HG02678 (cell line): ENCODE data around the gene FPGT.
"Not testable (repeated sequence)": the region's sequence is repeated elsewhere in the genome, so short reads cannot be mapped to it uniquely, and the experiment has no call there.

Experiments used
- ATAC-seq: cut with Tn5 transposase; IDR thresholded peaks from one replicate; pipeline ENCODE4 v1.9.1; 2021; ENCODE audit warnings: mild to moderate bottlenecking, moderate library complexity; ENCODE audit not compliant: unreplicated experiment

Gene FPGT

GRCh38 chr1:74197657-74198552 is at the start of gene FPGT, which contains the start of gene LRRIQ3:
Gene FPGT, plus strand, starts transcription at chr1:74198242. Its CDS starts 37 bp downstream, at chr1:74198279.
Gene LRRIQ3, minus strand, starts transcription at chr1:74198176. Its CDS starts 14,492 bp downstream, at chr1:74183684.
- peak; percentile 93 for ATAC-seq

GRCh38 chr1:74160046-74160445 is 38.0 kb upstream of the FPGT start:
- no peak for ATAC-seq

- ATAC-seq = no peak
Measured at GRCh38 chr1:74161497-74161896, 36.5 kb upstream of the FPGT start.

GRCh38 chr1:74162333-74162732 is 35.7 kb upstream of the FPGT start:
- no peak for ATAC-seq

- ATAC-seq = not testable (repeated sequence)
Measured at GRCh38 chr1:74174423-74174822, 23.6 kb upstream of the FPGT start.

GRCh38 chr1:74180490-74180889 is 17.6 kb upstream of the FPGT start:
- no peak for ATAC-seq

GRCh38 chr1:74193908-74194307 is 4.1 kb upstream of the FPGT start:
- ATAC-seq = no peak

- ATAC-seq = no peak
Measured at GRCh38 chr1:74195339-74195738, 2.7 kb upstream of the FPGT start.

- ATAC-seq = no peak
Measured at GRCh38 chr1:74197255-74197654, 787 bp upstream of the FPGT start.

- ATAC-seq = no peak
Measured at GRCh38 chr1:74199504-74199903, 1.5 kb downstream of the FPGT start.

GRCh38 chr1:74205266-74205665 is 7.2 kb downstream of the FPGT start:
- no peak for ATAC-seq

- ATAC-seq = no peak
Measured at GRCh38 chr1:74215229-74215628, 17.2 kb downstream of the FPGT start.

- no peak for ATAC-seq
Measured at GRCh38 chr1:74222701-74223100, 24.7 kb downstream of the FPGT start.

GRCh38 chr1:74223453-74223852 is 25.4 kb downstream of the FPGT start:
- no peak for ATAC-seq

- ATAC-seq = no peak
Measured at GRCh38 chr1:74235153-74235552, 37.1 kb downstream of the FPGT start, which contains the start of gene TNNI3K. Gene TNNI3K, plus strand, starts transcription at chr1:74235387. Its CDS starts 65 bp downstream, at chr1:74235452.

- ATAC-seq = no peak
Measured at GRCh38 chr1:74236440-74236839, 38.4 kb downstream of the FPGT start.

GRCh38 chr1:74237035-74237434 is 39.0 kb downstream of the FPGT start:
- ATAC-seq = no peak

- no peak for ATAC-seq
Measured at GRCh38 chr1:74237787-74238186, 39.7 kb downstream of the FPGT start.

- no peak for ATAC-seq
Measured at GRCh38 chr1:74245168-74245772, 47.2 kb downstream of the FPGT start.

GRCh38 chr1:74246315-74246714 is 48.3 kb downstream of the FPGT start:
- ATAC-seq = no peak

GRCh38 chr1:74247881-74248528 is 50.0 kb downstream of the FPGT start:
- no peak for ATAC-seq
